ENCODE measurements around the gene DSG3. TPM values are rescaled to one million over a fixed set of nuclear protein-coding genes. Genes with fewer than 3 reads are reported as not detected.

DSG3 gene
- total RNA-seq, 1 donor from 2014 or later: not detected

- no peaks in the 10 kb centered on the region for H3K4me1 Mint-ChIP-seq (ENCODE audit: unreplicated experiment)
- DNase-seq (ENCODE audit: extremely low spot score, unreplicated experiment): no peak
- H3K36me3 Mint-ChIP-seq (ENCODE audit: unreplicated experiment): no peaks in the 10 kb centered on the region
- no peak overlapping the region for H3K4me3 Mint-ChIP-seq (ENCODE audit: unreplicated experiment)
- no peak overlapping the region for H3K27ac Mint-ChIP-seq (ENCODE audit: unreplicated experiment)
- no peaks in the 10 kb centered on the region for H3K9me3 Mint-ChIP-seq (ENCODE audit: unreplicated experiment)
- peaks cover 47% of the 10 kb centered on the region for H3K27me3 Mint-ChIP-seq (ENCODE audit: unreplicated experiment)
- no peak for TF ChIP-seq CTCF (IDR thresholded peaks at IDR 0.05)
These were observed 44.1 kb upstream of the DSG3 start for GRCh38 chr18:31403409-31403808.

- Mint-ChIP-seq H3K36me3 (ENCODE audit: unreplicated experiment) (no peaks in the 10 kb centered on the region), H3K27ac (ENCODE audit: unreplicated experiment) (no peak overlapping the region)
These were observed 39.9 kb upstream of the DSG3 start for GRCh38 chr18:31407649-31408048.

GRCh38 chr18:31409276-31409675 lies 38.3 kb upstream of the DSG3 start:
- H3K9me3 Mint-ChIP-seq (ENCODE audit: unreplicated experiment): peaks cover 4% of the 10 kb centered on the region
- peaks cover 8% of the 10 kb centered on the region for H3K27me3 Mint-ChIP-seq (ENCODE audit: unreplicated experiment)
- no peaks in the 10 kb centered on the region for H3K36me3 Mint-ChIP-seq (ENCODE audit: unreplicated experiment)
- no peak for DNase-seq (ENCODE audit: extremely low spot score, unreplicated experiment)
- no peak for TF ChIP-seq CTCF (IDR thresholded peaks at IDR 0.05)
- no peak overlapping the region for H3K4me3 Mint-ChIP-seq (ENCODE audit: unreplicated experiment)
- H3K27ac Mint-ChIP-seq (ENCODE audit: unreplicated experiment): no peak overlapping the region
- no peaks in the 10 kb centered on the region for H3K4me1 Mint-ChIP-seq (ENCODE audit: unreplicated experiment)

More at GRCh38 chr18:31407649-31408048, 39.9 kb upstream of the DSG3 start:
- Mint-ChIP-seq H3K4me3 (ENCODE audit: unreplicated experiment) (no peak overlapping the region), H3K4me1 (ENCODE audit: unreplicated experiment) (no peaks in the 10 kb centered on the region), H3K9me3 (ENCODE audit: unreplicated experiment) (peaks cover 2% of the 10 kb centered on the region), H3K27me3 (ENCODE audit: unreplicated experiment) (peaks cover 18% of the 10 kb centered on the region)
- DNase-seq (ENCODE audit: extremely low spot score, unreplicated experiment): no peak
- no peak for TF ChIP-seq CTCF (IDR thresholded peaks at IDR 0.05)

GRCh38 chr18:31410716-31411483 lies 36.6 kb upstream of the DSG3 start:
- peaks cover 6% of the 10 kb centered on the region for H3K27me3 Mint-ChIP-seq (ENCODE audit: unreplicated experiment)
- no peaks in the 10 kb centered on the region for H3K4me1 Mint-ChIP-seq (ENCODE audit: unreplicated experiment)
- H3K9me3 Mint-ChIP-seq (ENCODE audit: unreplicated experiment): peaks cover 4% of the 10 kb centered on the region
- no peak for DNase-seq (ENCODE audit: extremely low spot score, unreplicated experiment)
- no peak for TF ChIP-seq CTCF (IDR thresholded peaks at IDR 0.05)
- no peak overlapping the region for H3K4me3 Mint-ChIP-seq (ENCODE audit: unreplicated experiment)
- H3K27ac Mint-ChIP-seq (ENCODE audit: unreplicated experiment): no peak overlapping the region
- no peaks in the 10 kb centered on the region for H3K36me3 Mint-ChIP-seq (ENCODE audit: unreplicated experiment)

- H3K9me3 Mint-ChIP-seq (ENCODE audit: unreplicated experiment): peaks cover 4% of the 10 kb centered on the region
- TF ChIP-seq CTCF (IDR thresholded peaks at IDR 0.05): no peak
- H3K36me3 Mint-ChIP-seq (ENCODE audit: unreplicated experiment): no peaks in the 10 kb centered on the region
- no peak overlapping the region for H3K27ac Mint-ChIP-seq (ENCODE audit: unreplicated experiment)
- no peak for DNase-seq (ENCODE audit: extremely low spot score, unreplicated experiment)
- H3K27me3 Mint-ChIP-seq (ENCODE audit: unreplicated experiment): no peaks in the 10 kb centered on the region
- no peak overlapping the region for H3K4me3 Mint-ChIP-seq (ENCODE audit: unreplicated experiment)
- H3K4me1 Mint-ChIP-seq (ENCODE audit: unreplicated experiment): no peaks in the 10 kb centered on the region
These were observed 34.4 kb upstream of the DSG3 start for GRCh38 chr18:31413137-31413536.

All from osteocyte (in vitro differentiated cells).